OCI-LY1 (cell line): ENCODE data around the gene TRIM29.
"Not testable (repeated sequence)": the region's sequence is repeated elsewhere in the genome, so short reads cannot be mapped to it uniquely, and the experiment has no call there.

ENCODE experiments used
- H2AFZ ChIP-seq: fragments of 200-600 bp; sonication (generic), shearing (Covaris generic); 2 replicates; pipeline ENCODE4 v1.6.0; 2014; ENCODE audit warnings: antibody characterized with exemption, mild to moderate bottlenecking, low read length
- H3F3A ChIP-seq: fragments of 200-600 bp; sonication (generic), shearing (Covaris generic); 2 replicates; pipeline ENCODE4 v1.6.0; 2014; ENCODE audit warnings: mild to moderate bottlenecking, antibody characterized with exemption, low read length, moderate library complexity; ENCODE audit not compliant: insufficient read depth
- H3K27ac ChIP-seq: fragments of 200-600 bp; sonication (generic); 2 replicates; pipeline ENCODE4 v1.5.1; 2014; ENCODE audit warnings: low read length, mixed run types, mild to moderate bottlenecking, low read depth; ENCODE audit not compliant: poor library complexity, severe bottlenecking
- H3K27me3 ChIP-seq: fragments of 200-600 bp; sonication (generic); 2 replicates; pipeline ENCODE4 v1.6.0; 2014; ENCODE audit warnings: antibody characterized with exemption, mild to moderate bottlenecking, low read length, moderate library complexity; ENCODE audit not compliant: insufficient read depth
- H3K36me3 ChIP-seq: fragments of 200-600 bp; sonication (generic); 2 replicates; pipeline ENCODE4 v1.6.1; 2014; ENCODE audit warnings: mild to moderate bottlenecking, antibody characterized with exemption, low read length, moderate library complexity, mixed read lengths; ENCODE audit not compliant: insufficient read depth
- H3K4me1 ChIP-seq: fragments of 200-600 bp; sonication (generic); 2 replicates; pipeline ENCODE4 v1.5.1; 2014; ENCODE audit warnings: mild to moderate bottlenecking, low read length, moderate library complexity; ENCODE audit not compliant: insufficient read depth, severe bottlenecking
- H3K4me2 ChIP-seq: fragments of 200-600 bp; sonication (generic), shearing (Covaris generic); 2 replicates; pipeline ENCODE4 v1.6.1; 2014; ENCODE audit warnings: low read length
- H3K4me3 ChIP-seq: fragments of 200-600 bp; sonication (generic); 2 replicates; pipeline ENCODE4 v1.5.1; 2014; ENCODE audit warnings: low read length, low read depth, mild to moderate bottlenecking, mixed read lengths; ENCODE audit not compliant: poor library complexity, severe bottlenecking
- H3K79me2 ChIP-seq: fragments of 200-600 bp; shearing (Covaris generic); 2 replicates; pipeline ENCODE4 v1.6.1; 2016; ENCODE audit warnings: mixed run types, low read length, mixed read lengths; ENCODE audit not compliant: insufficient read depth
- H3K9ac ChIP-seq: fragments of 200-600 bp; sonication (generic), shearing (Covaris generic); 2 replicates; pipeline ENCODE4 v1.6.1; 2014; ENCODE audit warnings: mild to moderate bottlenecking, low read length, mixed read lengths
- H3K9me2 ChIP-seq: fragments of 200-600 bp; sonication (generic), shearing (Covaris generic); 2 replicates; pipeline ENCODE4 v1.6.1; 2014; ENCODE audit warnings: low read depth, mild to moderate bottlenecking, low read length, mixed read lengths
- H3K9me3 ChIP-seq: fragments of 200-600 bp; shearing (Covaris generic); 2 replicates; pipeline ENCODE4 v1.6.1; 2014; ENCODE audit warnings: low read length, mixed read lengths
- H4K20me1 ChIP-seq: fragments of 200-600 bp; sonication (generic), shearing (Covaris generic); 2 replicates; pipeline ENCODE4 v1.6.0; 2016; ENCODE audit warnings: mild to moderate bottlenecking, low read length; ENCODE audit not compliant: insufficient read depth
- CTCF ChIP-seq: fragments of 200-600 bp; sonication (generic), shearing (Covaris generic); IDR thresholded peaks from 2 replicates; pipeline ENCODE4 v1.5.1; 2017; ENCODE audit warnings: mild to moderate bottlenecking, antibody characterized with exemption, low read length, moderate library complexity, mixed read lengths
- EZH2 ChIP-seq: fragments of 200-600 bp; sonication (generic), shearing (Covaris generic); IDR thresholded peaks from 2 replicates; pipeline ENCODE4 v1.8.0; 2017; ENCODE audit warnings: borderline replicate concordance, mixed run types, mild to moderate bottlenecking, antibody characterized with exemption, low read length, moderate library complexity, mixed read lengths

The TRIM29 gene

GRCh38 chr11:120181376-120181975, 43.6 kb upstream of the TRIM29 start:
- Histone ChIP-seq H3K79me2 (no peaks in the 10 kb centered on the region), H3K9me2 (no peaks in the 10 kb centered on the region), H3K4me2 (no peak overlapping the region), H3K4me3 (no peak overlapping the region), H3K9ac (no peak overlapping the region), H3F3A (no peaks in the 10 kb centered on the region), H3K27ac (no peak overlapping the region), H3K4me1 (no peaks in the 10 kb centered on the region), H4K20me1 (no peaks in the 10 kb centered on the region), H3K9me3 (no peaks in the 10 kb centered on the region), H3K36me3 (no peaks in the 10 kb centered on the region), H2AFZ (no peak overlapping the region), H3K27me3 (no peaks in the 10 kb centered on the region)
- TF ChIP-seq EZH2 (no peak), CTCF (no peak)

- no peaks in the 10 kb centered on the region for H3K79me2 ChIP-seq
- no peak overlapping the region for H3K4me3 ChIP-seq
- H3K9ac ChIP-seq = no peak overlapping the region
- no peaks in the 10 kb centered on the region for H3K9me2 ChIP-seq
- H3K4me1 ChIP-seq = no peaks in the 10 kb centered on the region
- H3K4me2 ChIP-seq = no peak overlapping the region
- no peaks in the 10 kb centered on the region for H3F3A ChIP-seq
- no peak overlapping the region for H2AFZ ChIP-seq
- H3K27me3 ChIP-seq = no peaks in the 10 kb centered on the region
- no peaks in the 10 kb centered on the region for H3K36me3 ChIP-seq
- no peak overlapping the region for H3K27ac ChIP-seq
- TF ChIP-seq EZH2 (no peak), CTCF (no peak)
- no peaks in the 10 kb centered on the region for H4K20me1 ChIP-seq
- no peaks in the 10 kb centered on the region for H3K9me3 ChIP-seq
Observed at GRCh38 chr11:120180551-120181232, 42.8 kb upstream of the TRIM29 start.

GRCh38 chr11:120180063-120180462, 42.1 kb upstream of the TRIM29 start:
- H3K4me2 ChIP-seq, H3K27me3 ChIP-seq: not testable (repeated sequence)

GRCh38 chr11:120179057-120179672, 41.3 kb upstream of the TRIM29 start:
- Histone ChIP-seq H3K4me3 (no peak overlapping the region), H3K9me2 (no peaks in the 10 kb centered on the region), H2AFZ (no peak overlapping the region), H3K4me2 (no peak overlapping the region), H3K4me1 (no peaks in the 10 kb centered on the region), H3K9me3 (no peaks in the 10 kb centered on the region), H3F3A (no peaks in the 10 kb centered on the region), H3K36me3 (no peaks in the 10 kb centered on the region), H3K79me2 (no peaks in the 10 kb centered on the region), H3K9ac (no peak overlapping the region), H4K20me1 (no peaks in the 10 kb centered on the region), H3K27me3 (no peaks in the 10 kb centered on the region), H3K27ac (no peak overlapping the region)
- TF ChIP-seq CTCF = no peak
- TF ChIP-seq EZH2 = no peak

More at GRCh38 chr11:120180063-120180462, 42.1 kb upstream of the TRIM29 start:
- H3K4me1 ChIP-seq, H3K36me3 ChIP-seq, H2AFZ ChIP-seq, H3K9ac ChIP-seq, H3K79me2 ChIP-seq, H4K20me1 ChIP-seq, H3K4me3 ChIP-seq, H3K9me2 ChIP-seq, H3F3A ChIP-seq, H3K9me3 ChIP-seq, H3K27ac ChIP-seq: not testable (repeated sequence)
